Stomach (tissue), 4 donors: ENCODE data around the gene KRTAP12-2.

Experiments used
- EP300 ChIP-seq: sonication (generic); formaldehyde crosslinking; IDR thresholded peaks from one replicate; pipeline ENCODE4 v1.6.1; 2017; ENCODE audit warnings: antibody characterized with exemption
- POLR2A ChIP-seq, 4 donors: fragments of 450-650 bp; IDR thresholded peaks; one replicate each; pipeline ENCODE4 v1.6.1; 2016; ENCODE audit warnings: antibody characterized with exemption in 4 of 4, control low read depth in 2 of 4, mild to moderate bottlenecking in 1 of 4, moderate library complexity in 1 of 4
- POLR2AphosphoS5 ChIP-seq, 3 donors: sonication (generic); formaldehyde crosslinking; IDR thresholded peaks; one replicate each; pipeline ENCODE4 v1.6.1; 2016; ENCODE audit warnings: antibody characterized with exemption in 3 of 3
- TF ChIP-seq, protein P1 (sequence below), 7 experiments: fragments of 450-650 bp in 4 of 7; fragments of 200-600 bp in 3 of 7; sonication (generic) in 3 of 7; IDR thresholded peaks; one replicate each; pipeline ENCODE4 v1.5.1; 2016 to 2019; ENCODE audit warnings: antibody characterized with exemption in 7 of 7, control low read depth in 2 of 7, mild to moderate bottlenecking in 1 of 7

DNA sequence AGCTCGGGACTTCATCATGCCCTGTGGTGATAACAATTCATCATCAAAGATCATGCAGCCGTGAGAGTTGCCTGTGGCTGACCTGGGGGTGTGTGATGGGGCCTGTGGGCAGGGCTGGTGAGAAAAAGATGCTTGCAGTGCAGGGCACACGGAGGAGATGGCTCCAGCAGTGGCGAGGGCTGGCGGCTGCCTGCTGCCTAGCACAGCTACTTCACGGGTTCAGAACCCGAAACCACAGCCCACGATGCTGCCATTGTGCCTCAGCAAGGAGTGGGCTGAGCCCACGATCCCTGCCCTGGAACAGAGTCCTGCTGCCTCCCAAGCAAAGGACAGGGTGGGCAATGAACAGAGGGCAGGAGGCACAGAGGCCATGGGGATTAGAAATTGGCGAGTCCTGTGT lies 40.5 kb downstream of the KRTAP12-2 start:
- TF ChIP-seq, protein P1, sequence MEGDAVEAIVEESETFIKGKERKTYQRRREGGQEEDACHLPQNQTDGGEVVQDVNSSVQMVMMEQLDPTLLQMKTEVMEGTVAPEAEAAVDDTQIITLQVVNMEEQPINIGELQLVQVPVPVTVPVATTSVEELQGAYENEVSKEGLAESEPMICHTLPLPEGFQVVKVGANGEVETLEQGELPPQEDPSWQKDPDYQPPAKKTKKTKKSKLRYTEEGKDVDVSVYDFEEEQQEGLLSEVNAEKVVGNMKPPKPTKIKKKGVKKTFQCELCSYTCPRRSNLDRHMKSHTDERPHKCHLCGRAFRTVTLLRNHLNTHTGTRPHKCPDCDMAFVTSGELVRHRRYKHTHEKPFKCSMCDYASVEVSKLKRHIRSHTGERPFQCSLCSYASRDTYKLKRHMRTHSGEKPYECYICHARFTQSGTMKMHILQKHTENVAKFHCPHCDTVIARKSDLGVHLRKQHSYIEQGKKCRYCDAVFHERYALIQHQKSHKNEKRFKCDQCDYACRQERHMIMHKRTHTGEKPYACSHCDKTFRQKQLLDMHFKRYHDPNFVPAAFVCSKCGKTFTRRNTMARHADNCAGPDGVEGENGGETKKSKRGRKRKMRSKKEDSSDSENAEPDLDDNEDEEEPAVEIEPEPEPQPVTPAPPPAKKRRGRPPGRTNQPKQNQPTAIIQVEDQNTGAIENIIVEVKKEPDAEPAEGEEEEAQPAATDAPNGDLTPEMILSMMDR (IDR thresholded peaks at IDR 0.05) = no peak
- no peak for TF ChIP-seq POLR2A (IDR thresholded peaks at IDR 0.05)
- no peak for TF ChIP-seq POLR2AphosphoS5 (IDR thresholded peaks at IDR 0.05)
- TF ChIP-seq EP300 = no peak
